Esophagus (tissue), 2 donors: ENCODE measurements around the gene RNF123. TPM values are rescaled to one million over a fixed set of nuclear protein-coding genes. Genes with fewer than 3 reads are reported as not detected.

Source experiments
- H3K27ac ChIP-seq, 2 donors: one replicate each; pipeline ENCODE4 v1.5.1; 2013; ENCODE audit warnings: low read depth in 2 of 2, mild to moderate bottlenecking in 2 of 2, inconsistent platforms in 1 of 2, low read length in 1 of 2, moderate library complexity in 1 of 2
- H3K27me3 ChIP-seq, 2 donors: one replicate each; pipeline ENCODE4 v1.6.1; 2013; ENCODE audit warnings: low read length in 2 of 2, control low read depth in 1 of 2, mild to moderate bottlenecking in 1 of 2; ENCODE audit not compliant: insufficient read depth in 2 of 2, control insufficient read depth in 1 of 2
- H3K36me3 ChIP-seq, 2 donors: one replicate each; pipeline ENCODE4 v1.6.1; 2013; ENCODE audit warnings: low read length in 1 of 2; ENCODE audit not compliant: control insufficient read depth in 2 of 2, insufficient read depth in 2 of 2
- H3K4me1 ChIP-seq, 2 donors: one replicate each; pipeline ENCODE4 v1.6.1; 2013; ENCODE audit warnings: low read length in 1 of 2; ENCODE audit not compliant: control insufficient read depth in 2 of 2, insufficient read depth in 2 of 2
- H3K4me3 ChIP-seq, 2 donors: one replicate each; pipeline ENCODE4 v1.5.1; 2013; ENCODE audit warnings: low read length in 2 of 2, mild to moderate bottlenecking in 2 of 2, low read depth in 1 of 2, moderate library complexity in 1 of 2
- H3K9me3 ChIP-seq, 2 donors: one replicate each; pipeline ENCODE4 v1.6.1; 2013; ENCODE audit warnings: mild to moderate bottlenecking in 2 of 2, low read depth in 1 of 2, low read length in 1 of 2, moderate library complexity in 1 of 2; ENCODE audit not compliant: control insufficient read depth in 2 of 2, insufficient read depth in 1 of 2
- WGBS, 2 donors: extraction: QIAGEN DNeasy Blood & Tissue Kit; methylation state at CpG; one replicate each; pipeline ENCODE4 v1.1.7; 2013; 5-methylcytosine and 5-hydroxymethylcytosine counted together
- polyA plus RNA-seq, 2 donors: library from polyadenylated mRNA; stranded (reverse); fragments of 200-250 nt; gene quantifications; one replicate each; pipeline ENCODE4 v1.2.3, GENCODE V29; 2013
- donor health status: healthy with polysubstance abuse.
- donor health status: Bipolar disorder and iron deficiency.

The RNF123 gene
- polyA plus RNA-seq, 2 donors: 14.7 to 16.9 TPM

- H3K9me3 ChIP-seq: no peaks in the 10 kb centered on the region
- no peaks in the 10 kb centered on the region for H3K27me3 ChIP-seq
- H3K27ac ChIP-seq: no peak overlapping the region
- whole genome bisulfite sequencing, 2 donors: 90 to 94% methylated on average over 4 of the region's 4 CpGs
- peaks cover 2% of the 10 kb centered on the region in 2 donors for H3K4me1 ChIP-seq
- peaks cover 0 to 5% of the 10 kb centered on the region in 2 donors for H3K36me3 ChIP-seq
- no peak overlapping the region for H3K4me3 ChIP-seq
Measured at GRCh38 chr3:49750056-49750455, 60.7 kb downstream of the RNF123 start.

- WGBS, 2 donors: 89 to 96% methylated on average over 4 of the region's 4 CpGs
- Histone ChIP-seq H3K36me3 (peaks cover 0 to 5% of the 10 kb centered on the region in 2 donors), H3K27ac (no peak overlapping the region), H3K9me3 (no peaks in the 10 kb centered on the region), H3K27me3 (no peaks in the 10 kb centered on the region), H3K4me3 (no peak overlapping the region), H3K4me1 (peaks cover 0 to 2% of the 10 kb centered on the region in 2 donors)
Measured at GRCh38 chr3:49751501-49751900, 62.1 kb downstream of the RNF123 start.

- 81 to 89% methylated on average over 1 of the region's 1 CpG for WGBS, 2 donors
- no peaks in the 10 kb centered on the region for H3K9me3 ChIP-seq
- H3K36me3 ChIP-seq: no peaks in the 10 kb centered on the region
- no peak overlapping the region for H3K4me3 ChIP-seq
- no peaks in the 10 kb centered on the region for H3K27me3 ChIP-seq
- no peak overlapping the region for H3K27ac ChIP-seq
- H3K4me1 ChIP-seq: no peaks in the 10 kb centered on the region
Measured at GRCh38 chr3:49754536-49754935, 65.2 kb downstream of the RNF123 start.

GRCh38 chr3:49756036-49756435, 66.7 kb downstream of the RNF123 start:
- no peak overlapping the region for H3K27ac ChIP-seq
- WGBS, 2 donors: 73 to 81% methylated on average over 1 of the region's 1 CpG
- H3K4me1 ChIP-seq: no peaks in the 10 kb centered on the region
- H3K9me3 ChIP-seq: no peaks in the 10 kb centered on the region
- H3K27me3 ChIP-seq: no peaks in the 10 kb centered on the region
- H3K36me3 ChIP-seq: no peaks in the 10 kb centered on the region
- H3K4me3 ChIP-seq: no peak overlapping the region

- no peaks in the 10 kb centered on the region for H3K27me3 ChIP-seq
- no peak overlapping the region for H3K4me3 ChIP-seq
- 65 to 73% methylated on average over 2 of the region's 2 CpGs for WGBS, 2 donors
- H3K36me3 ChIP-seq: no peaks in the 10 kb centered on the region
- H3K4me1 ChIP-seq: no peaks in the 10 kb centered on the region
- no peaks in the 10 kb centered on the region for H3K9me3 ChIP-seq
- H3K27ac ChIP-seq: no peak overlapping the region
Measured at GRCh38 chr3:49757197-49757596, 67.8 kb downstream of the RNF123 start.

GRCh38 chr3:49759226-49759625, 69.9 kb downstream of the RNF123 start:
- no peak overlapping the region for H3K4me3 ChIP-seq
- H3K4me1 ChIP-seq: no peaks in the 10 kb centered on the region
- H3K36me3 ChIP-seq: no peaks in the 10 kb centered on the region
- no peaks in the 10 kb centered on the region for H3K9me3 ChIP-seq
- WGBS, 2 donors: 37 to 41% methylated on average over 1 of the region's 1 CpG
- H3K27ac ChIP-seq: no peak overlapping the region
- H3K27me3 ChIP-seq: no peaks in the 10 kb centered on the region

GRCh38 chr3:49761661-49762060, 72.3 kb downstream of the RNF123 start:
- H3K27ac ChIP-seq: no peak overlapping the region
- no peaks in the 10 kb centered on the region for H3K9me3 ChIP-seq
- no peak overlapping the region for H3K4me3 ChIP-seq
- no peaks in the 10 kb centered on the region for H3K27me3 ChIP-seq
- 90 to 94% methylated on average over 3 of the region's 3 CpGs for WGBS, 2 donors
- H3K36me3 ChIP-seq: no peaks in the 10 kb centered on the region
- no peaks in the 10 kb centered on the region for H3K4me1 ChIP-seq

GRCh38 chr3:49763981-49764380, 74.6 kb downstream of the RNF123 start:
- Histone ChIP-seq H3K27me3 (no peaks in the 10 kb centered on the region), H3K4me1 (no peaks in the 10 kb centered on the region), H3K36me3 (no peaks in the 10 kb centered on the region), H3K27ac (no peak overlapping the region), H3K9me3 (no peaks in the 10 kb centered on the region), H3K4me3 (no peak overlapping the region)
- 97 to 99% methylated on average over 4 of the region's 4 CpGs for WGBS, 2 donors

- 80 to 93% methylated on average over 3 of the region's 3 CpGs for WGBS, 2 donors
- Histone ChIP-seq H3K9me3 (no peaks in the 10 kb centered on the region), H3K36me3 (peaks cover 0 to 3% of the 10 kb centered on the region in 2 donors), H3K4me1 (no peaks in the 10 kb centered on the region), H3K27ac (no peak overlapping the region), H3K4me3 (no peak overlapping the region), H3K27me3 (no peaks in the 10 kb centered on the region)
Measured at GRCh38 chr3:49769286-49769915, 80.0 kb downstream of the RNF123 start.

- no peaks in the 10 kb centered on the region for H3K27me3 ChIP-seq
- H3K9me3 ChIP-seq: no peaks in the 10 kb centered on the region
- H3K27ac ChIP-seq: no peak overlapping the region
- no peaks in the 10 kb centered on the region for H3K4me1 ChIP-seq
- no peak overlapping the region for H3K4me3 ChIP-seq
- peaks cover 0 to 3% of the 10 kb centered on the region in 2 donors for H3K36me3 ChIP-seq
Measured at GRCh38 chr3:49769926-49770325, 80.6 kb downstream of the RNF123 start.
